IPS DF 4.7 (cell line): Measurements from ENCODE around the gene PCDHA2.
"Not testable (repeated sequence)": the region's sequence is repeated elsewhere in the genome, so short reads cannot be mapped to it uniquely, and the experiment has no call there.

ENCODE experiments used
- DNase-seq: peaks from one replicate; pipeline ENCODE4 v3.0.0-alpha.2; 2013; ENCODE audit warnings: low spot score; ENCODE audit errors: extremely low read depth

The PCDHA2 gene

DNA sequence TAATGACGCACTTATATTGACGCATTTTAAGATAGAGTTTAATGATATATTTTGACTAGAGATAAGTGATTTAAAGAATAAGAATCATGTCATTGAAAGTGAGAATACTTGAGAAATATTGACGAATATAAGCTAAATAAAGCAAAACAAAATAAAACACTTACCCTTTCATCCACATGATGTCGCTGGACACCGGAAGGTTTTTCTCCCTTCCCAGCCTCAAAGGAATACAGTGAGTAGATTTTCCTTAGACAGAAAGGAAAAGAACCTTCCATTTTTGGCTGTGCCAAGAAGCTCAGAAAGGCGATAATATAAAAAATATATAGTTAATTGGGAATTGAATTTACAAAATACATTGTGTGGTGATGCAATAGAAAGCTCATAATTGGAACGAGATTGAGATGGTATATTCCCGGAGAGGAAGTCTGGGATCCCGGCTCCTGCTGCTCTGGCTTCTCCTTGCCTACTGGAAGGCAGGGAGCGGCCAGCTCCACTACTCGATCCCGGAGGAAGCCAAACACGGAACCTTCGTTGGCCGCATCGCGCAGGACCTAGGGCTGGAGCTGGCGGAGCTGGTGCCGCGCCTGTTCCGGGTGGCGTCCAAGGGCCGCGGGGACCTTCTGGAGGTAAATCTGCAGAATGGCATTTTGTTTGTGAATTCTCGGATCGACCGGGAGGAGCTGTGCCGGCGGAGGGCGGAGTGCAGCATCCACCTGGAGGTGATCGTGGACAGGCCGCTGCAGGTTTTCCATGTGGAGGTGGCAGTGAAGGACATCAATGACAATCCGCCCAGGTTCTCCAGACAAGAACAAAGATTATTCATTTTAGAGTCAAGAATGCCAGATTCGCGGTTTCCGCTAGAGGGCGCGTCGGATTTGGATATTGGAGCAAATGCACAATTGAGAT, 27.0 kb downstream of the PCDHA2 start, which contains the start of gene PCDHA5:
TSS of gene PCDHA5 (plus strand) at position 239 of the 906 bp plus-strand sequence.
- DNase-seq: no peak

DNA sequence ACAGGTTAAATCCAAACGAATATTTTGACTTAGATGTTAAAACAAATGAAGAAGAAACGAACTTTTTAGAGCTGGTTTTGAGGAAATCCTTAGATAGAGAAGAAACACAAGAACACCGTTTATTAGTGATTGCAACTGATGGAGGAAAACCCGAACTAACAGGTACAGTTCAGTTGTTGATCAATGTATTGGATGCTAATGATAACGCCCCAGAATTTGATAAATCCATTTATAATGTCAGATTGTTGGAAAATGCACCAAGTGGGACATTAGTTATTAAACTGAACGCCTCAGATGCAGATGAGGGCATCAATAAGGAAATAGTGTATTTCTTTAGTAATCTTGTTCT, 27.6 kb downstream of the PCDHA2 start:
- no peak for DNase-seq

DNA sequence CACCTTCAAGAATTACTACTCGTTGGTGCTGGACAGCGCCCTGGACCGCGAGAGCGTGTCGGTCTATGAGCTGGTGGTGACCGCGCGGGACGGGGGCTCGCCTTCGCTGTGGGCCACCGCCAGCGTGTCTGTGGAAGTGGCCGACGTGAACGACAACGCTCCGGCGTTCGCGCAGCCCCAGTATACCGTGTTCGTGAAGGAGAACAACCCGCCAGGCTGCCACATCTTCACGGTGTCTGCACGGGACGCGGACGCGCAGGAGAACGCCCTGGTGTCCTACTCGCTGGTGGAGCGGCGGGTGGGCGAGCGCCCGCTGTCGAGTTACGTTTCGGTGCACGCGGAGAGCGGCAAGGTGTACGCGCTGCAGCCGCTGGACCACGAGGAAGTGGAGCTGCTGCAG, 28.3 kb downstream of the PCDHA2 start:
- DNase-seq: not testable (repeated sequence)

- DNase-seq: no peak
Measured at GRCh38 chr5:140823475-140823874, 28.8 kb downstream of the PCDHA2 start.

- DNase-seq: no peak
Measured at GRCh38 chr5:140827704-140828361, 33.2 kb downstream of the PCDHA2 start, which contains the start of gene PCDHA6. TSS of gene PCDHA6 (plus strand) at chr5:140827960. CDS start at chr5:140828092, 132 bp downstream.

GRCh38 chr5:140828362-140828737, 33.7 kb downstream of the PCDHA2 start:
- no peak for DNase-seq

GRCh38 chr5:140829511-140830501, 35.2 kb downstream of the PCDHA2 start:
- not testable (repeated sequence) for DNase-seq

DNA sequence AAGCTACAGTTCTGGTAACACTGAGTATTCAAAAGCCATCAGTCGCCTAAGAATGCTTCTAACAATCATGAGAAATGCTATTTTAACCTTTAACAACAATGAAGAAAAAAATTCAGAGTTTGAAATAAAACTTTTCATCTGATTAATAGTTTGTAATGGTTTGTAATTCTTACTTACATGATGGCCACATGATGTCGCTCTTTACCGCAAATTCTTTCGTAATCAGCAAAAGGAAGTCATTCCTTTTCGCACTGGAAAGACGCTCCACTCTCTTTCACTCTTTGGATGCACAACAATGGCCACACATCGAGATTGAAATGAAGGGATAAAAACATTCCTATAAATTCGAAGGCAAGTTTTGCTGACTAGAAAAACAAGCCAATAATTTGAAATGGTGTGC, 39.3 kb downstream of the PCDHA2 start, which contains the start of gene PCDHA7:
TSS of gene PCDHA7 (plus strand) at position 277 of the 400 bp plus-strand sequence. CDS start at position 392, 115 bp downstream.
- DNase-seq: no peak

DNA sequence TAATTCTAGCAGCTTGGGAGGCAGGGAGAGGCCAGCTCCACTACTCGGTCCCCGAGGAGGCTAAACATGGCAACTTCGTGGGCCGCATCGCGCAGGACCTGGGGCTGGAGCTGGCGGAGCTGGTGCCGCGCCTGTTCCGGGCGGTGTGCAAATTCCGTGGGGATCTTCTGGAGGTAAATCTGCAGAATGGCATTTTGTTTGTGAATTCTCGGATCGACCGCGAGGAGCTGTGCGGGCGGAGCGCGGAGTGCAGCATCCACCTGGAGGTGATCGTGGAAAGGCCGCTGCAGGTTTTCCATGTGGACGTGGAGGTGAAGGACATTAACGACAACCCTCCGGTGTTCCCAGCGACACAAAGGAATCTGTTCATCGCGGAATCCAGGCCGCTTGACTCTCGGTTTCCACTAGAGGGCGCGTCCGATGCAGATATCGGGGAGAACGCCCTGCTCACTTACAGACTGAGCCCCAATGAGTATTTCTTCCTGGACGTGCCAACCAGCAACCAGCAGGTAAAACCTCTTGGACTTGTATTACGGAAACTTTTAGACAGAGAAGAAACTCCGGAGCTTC, 39.9 kb downstream of the PCDHA2 start:
- not testable (repeated sequence) for DNase-seq

GRCh38 chr5:140835622-140836510, 41.2 kb downstream of the PCDHA2 start:
- no peak for DNase-seq

DNA sequence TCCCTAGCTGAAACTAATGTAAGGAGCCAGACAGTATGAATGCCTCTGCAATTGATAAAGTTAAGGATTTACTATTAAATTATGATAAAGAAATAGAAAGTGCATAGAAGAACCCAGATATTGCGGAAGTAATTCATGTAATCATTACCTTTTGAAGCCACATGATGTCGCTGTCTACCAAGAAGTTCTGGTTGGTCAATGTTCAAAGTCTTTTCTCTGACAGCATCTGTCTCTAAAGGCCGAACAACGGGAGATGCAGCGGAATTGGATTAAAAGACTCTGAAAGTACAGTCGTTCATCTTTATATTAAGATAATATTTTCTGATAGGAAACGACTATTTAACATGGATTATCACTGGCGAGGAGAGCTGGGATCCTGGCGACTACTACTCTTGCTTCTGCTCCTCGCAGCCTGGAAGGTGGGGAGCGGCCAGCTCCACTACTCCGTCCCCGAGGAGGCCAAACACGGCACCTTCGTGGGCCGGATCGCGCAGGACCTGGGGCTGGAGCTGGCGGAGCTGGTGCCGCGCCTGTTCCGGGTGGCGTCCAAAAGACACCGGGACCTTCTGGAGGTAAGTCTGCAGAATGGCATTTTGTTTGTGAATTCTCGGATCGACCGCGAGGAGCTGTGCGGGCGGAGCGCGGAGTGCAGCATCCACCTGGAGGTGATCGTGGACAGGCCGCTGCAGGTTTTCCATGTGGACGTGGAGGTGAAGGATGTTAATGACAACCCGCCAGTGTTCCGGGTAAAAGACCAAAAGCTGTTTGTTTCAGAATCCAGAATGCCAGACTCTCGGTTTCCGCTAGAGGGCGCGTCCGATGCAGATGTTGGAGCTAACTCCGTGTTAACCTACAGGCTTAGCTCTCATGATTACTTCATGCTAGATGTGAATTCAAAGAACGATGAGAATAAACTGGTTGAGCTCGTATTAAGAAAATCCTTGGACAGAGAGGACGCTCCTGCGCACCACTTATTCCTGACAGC, 46.6 kb downstream of the PCDHA2 start, which contains the start of gene PCDHA8:
TSS of gene PCDHA8 (plus strand) at position 210 of the 985 bp plus-strand sequence. CDS start at position 345, 135 bp downstream.
- no peak for DNase-seq

- DNase-seq: no peak
Measured at GRCh38 chr5:140842798-140843733, 48.4 kb downstream of the PCDHA2 start.
